ENCODE data around the gene UST.
A peak's percentile ranks its signal among the peaks of the same experiment; 100 is the strongest.

UST gene

GRCh38 chr6:148803979-148804378 is 57.1 kb downstream of the UST start:
- DNase-seq (ENCODE audit: low read depth), result no peak

- no peak for DNase-seq (ENCODE audit: low read depth)
Measured at GRCh38 chr6:148805777-148806176, 58.9 kb downstream of the UST start.

- no peak for DNase-seq (ENCODE audit: low read depth)
Measured at GRCh38 chr6:148807784-148808183, 61.0 kb downstream of the UST start.

- DNase-seq (ENCODE audit: low read depth), result no peak
Measured at GRCh38 chr6:148808786-148809304, 62.0 kb downstream of the UST start.

- no peak for DNase-seq (ENCODE audit: low read depth)
Measured at GRCh38 chr6:148811459-148811858, 64.6 kb downstream of the UST start.

- no peak for DNase-seq (ENCODE audit: low read depth)
Measured at GRCh38 chr6:148814082-148814790, 67.4 kb downstream of the UST start.

- DNase-seq (ENCODE audit: low read depth), result no peak
Measured at GRCh38 chr6:148814869-148815268, 68.0 kb downstream of the UST start.

- DNase-seq (ENCODE audit: low read depth), result no peak
Measured at GRCh38 chr6:148816117-148816516, 69.3 kb downstream of the UST start.

GRCh38 chr6:148817689-148818088 is 70.9 kb downstream of the UST start:
- DNase-seq (ENCODE audit: low read depth), result no peak

GRCh38 chr6:148818939-148819575 is 72.2 kb downstream of the UST start:
- no peak for DNase-seq (ENCODE audit: low read depth)

- DNase-seq (ENCODE audit: low read depth), result no peak
Measured at GRCh38 chr6:148819852-148820251, 73.0 kb downstream of the UST start.

GRCh38 chr6:148822819-148823218 is 76.0 kb downstream of the UST start:
- DNase-seq (ENCODE audit: low read depth), result no peak

GRCh38 chr6:148824291-148824690 is 77.5 kb downstream of the UST start:
- DNase-seq (ENCODE audit: low read depth), result no peak

GRCh38 chr6:148824960-148825359 is 78.1 kb downstream of the UST start:
- DNase-seq (ENCODE audit: low read depth), result no peak

GRCh38 chr6:148825492-148825891 is 78.7 kb downstream of the UST start:
- DNase-seq (ENCODE audit: low read depth), result no peak

- no peak for DNase-seq (ENCODE audit: low read depth)
Measured at GRCh38 chr6:148827416-148828045, 80.7 kb downstream of the UST start.

GRCh38 chr6:148828047-148828446 is 81.2 kb downstream of the UST start:
- no peak for DNase-seq (ENCODE audit: low read depth)

GRCh38 chr6:148829415-148830101 is 82.7 kb downstream of the UST start:
- no peak for DNase-seq (ENCODE audit: low read depth)

- DNase-seq (ENCODE audit: low read depth), result no peak
Measured at GRCh38 chr6:148830614-148831013, 83.8 kb downstream of the UST start.

- DNase-seq (ENCODE audit: low read depth), result no peak
Measured at GRCh38 chr6:148831064-148831463, 84.2 kb downstream of the UST start.

- DNase-seq (ENCODE audit: low read depth), result no peak
Measured at GRCh38 chr6:148831531-148831930, 84.7 kb downstream of the UST start.

- DNase-seq (ENCODE audit: low read depth), result peak; percentile 32
Measured at GRCh38 chr6:148835920-148836441, 89.2 kb downstream of the UST start.
